Measurements from ENCODE around the gene OPCML.

OPCML gene

DNA sequence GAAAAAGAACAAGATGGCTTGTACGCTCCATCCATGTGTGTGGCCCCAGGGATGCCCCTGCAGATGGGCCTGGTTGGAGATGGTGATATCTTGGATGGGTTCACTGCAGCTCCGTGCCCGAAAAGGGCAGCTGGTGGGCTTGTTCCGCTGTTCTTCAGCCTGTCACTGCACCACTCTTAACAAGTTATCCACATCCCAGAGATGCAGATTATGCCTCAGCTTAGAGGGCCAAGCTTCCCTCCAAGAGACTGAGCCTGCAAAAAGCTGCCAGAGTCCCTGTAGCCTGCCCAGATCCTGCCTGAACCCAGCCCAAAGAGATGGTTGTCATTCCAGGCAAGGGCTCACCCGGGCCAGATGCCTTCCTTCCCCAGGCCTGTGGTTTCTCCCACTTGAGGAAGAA, 308.0 kb downstream of the OPCML start:
- no peak for DNase-seq

DNA sequence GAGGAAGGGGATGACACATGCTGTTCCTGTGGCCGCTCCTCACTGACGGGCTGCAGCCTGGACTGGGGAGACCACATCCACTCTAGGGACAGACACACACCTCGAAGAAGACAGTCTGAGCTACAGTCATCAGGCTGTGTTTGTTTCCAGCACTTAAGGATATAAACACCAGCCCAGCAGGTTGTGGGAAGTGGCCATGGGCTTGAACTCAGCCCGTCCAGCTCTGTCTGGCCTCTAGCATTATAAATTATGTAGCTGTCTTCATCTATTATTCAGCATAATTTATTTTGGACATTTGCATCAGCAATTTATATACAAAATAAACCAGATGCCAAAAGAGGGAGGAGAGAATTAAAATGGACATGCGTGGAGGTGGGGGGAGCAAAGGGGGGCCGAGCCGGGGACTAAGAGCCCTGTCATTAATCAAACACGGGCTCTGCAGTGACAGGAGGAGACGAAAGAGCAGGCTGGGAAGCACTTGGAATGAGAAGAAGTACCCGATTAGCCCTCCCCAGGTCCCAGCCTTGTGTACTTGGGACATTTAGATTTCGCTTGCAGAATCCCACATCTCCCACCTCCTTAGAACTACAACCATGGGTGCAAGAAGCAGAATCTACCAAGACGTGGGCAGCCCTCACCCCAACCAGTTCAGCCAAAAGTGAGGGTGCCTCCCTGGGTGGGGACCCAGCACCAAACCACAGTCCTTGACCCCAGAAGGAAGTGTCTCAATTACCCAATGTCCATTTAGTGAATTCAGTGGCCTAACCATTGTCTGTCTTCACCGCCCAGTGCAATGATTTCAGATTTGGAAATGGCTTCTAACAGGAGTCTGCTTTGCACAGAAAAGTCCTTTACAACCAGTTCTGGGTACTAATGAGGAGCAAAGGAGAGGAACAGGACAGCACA, 309.6 kb downstream of the OPCML start:
- DNase-seq = no peak

- DNase-seq = no peak
Observed at GRCh38 chr11:133219543-133219942, 312.8 kb downstream of the OPCML start.

DNA sequence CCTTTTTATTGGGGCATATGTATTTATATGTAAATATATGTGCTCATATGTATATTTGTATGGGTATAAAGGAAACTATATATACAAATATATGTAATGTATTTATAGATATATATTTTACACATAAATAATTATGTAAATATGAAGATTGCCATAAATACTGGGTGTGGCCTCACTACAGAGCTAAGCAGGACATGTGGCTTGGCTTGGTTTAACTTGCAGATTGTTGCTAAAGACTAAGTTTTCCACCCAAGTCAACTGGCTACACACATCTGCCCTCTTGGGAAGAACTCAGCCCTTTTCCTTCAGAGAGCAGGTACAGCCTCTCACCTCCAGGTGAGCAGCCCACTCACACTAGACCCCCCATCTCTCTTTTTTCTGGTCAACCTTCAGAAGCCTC, 315.5 kb downstream of the OPCML start:
- DNase-seq = no peak

DNA sequence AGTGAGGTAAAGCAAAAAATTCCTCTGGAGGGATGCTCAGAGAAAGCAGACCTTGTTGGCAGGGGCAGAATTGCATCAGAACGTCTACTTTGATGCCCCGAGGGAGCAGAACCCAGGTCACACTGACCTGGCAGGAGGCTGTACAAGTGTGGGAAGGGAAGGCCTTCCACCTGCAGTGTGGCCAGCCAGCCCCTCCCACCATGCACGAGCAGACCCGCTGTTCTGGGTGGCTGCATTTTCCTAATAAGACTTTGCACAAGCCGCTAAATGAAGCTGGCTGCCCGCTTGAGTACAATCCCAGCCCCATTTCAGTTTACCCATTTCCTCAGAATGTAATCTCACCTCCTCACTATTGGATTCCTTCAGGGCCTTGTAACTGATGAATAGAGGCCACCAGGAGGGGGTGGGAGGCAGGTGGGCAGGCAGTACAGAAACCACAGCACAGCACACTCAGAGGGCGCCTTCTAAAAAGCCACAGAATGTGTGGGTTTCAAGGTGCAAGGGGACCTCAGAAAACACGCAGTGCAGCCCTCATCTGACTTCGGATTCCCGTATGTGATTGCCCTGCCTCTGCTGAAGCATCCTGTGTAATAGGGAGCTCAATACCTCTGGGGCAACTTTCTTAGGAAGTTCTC, 316.6 kb downstream of the OPCML start:
- DNase-seq = no peak

DNA sequence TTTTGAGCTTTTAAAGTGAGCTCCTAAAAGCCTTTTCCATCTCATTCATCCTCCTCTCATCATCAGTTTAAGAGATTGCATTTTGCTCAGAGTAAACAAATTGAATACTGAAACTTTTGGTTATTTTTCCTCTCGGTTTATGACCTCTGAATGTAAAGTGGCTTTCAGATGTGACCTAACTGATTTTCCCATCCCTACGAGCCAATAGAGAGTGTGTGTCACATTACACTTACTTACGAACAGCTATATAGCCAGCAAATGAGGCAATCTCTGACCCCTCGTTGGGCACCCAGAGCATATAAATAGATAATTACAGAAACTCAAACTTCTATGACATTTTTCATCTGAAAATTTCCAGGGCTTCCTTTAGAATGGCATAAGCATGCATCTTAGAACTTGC, 317.7 kb downstream of the OPCML start:
- DNase-seq = no peak

DNA sequence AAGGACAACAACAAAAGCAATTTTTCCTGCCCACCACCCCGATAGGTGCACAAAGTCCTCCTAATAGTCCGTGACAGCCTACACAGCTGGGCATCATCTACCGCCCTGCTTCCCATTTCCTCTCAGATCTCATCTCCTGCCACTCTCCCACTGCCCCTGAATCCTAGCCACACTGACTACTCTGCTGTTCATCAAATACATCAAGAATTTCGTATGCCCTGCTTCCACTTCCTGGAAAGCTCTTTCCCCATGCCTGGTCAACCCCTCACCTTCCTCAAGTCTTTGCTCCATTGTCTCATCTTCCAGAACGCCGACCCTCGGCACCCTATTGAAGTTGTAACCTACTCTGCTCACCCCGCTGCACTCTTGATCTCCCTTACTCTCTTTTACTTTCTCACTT, 320.1 kb downstream of the OPCML start:
- no peak for DNase-seq

- DNase-seq = no peak
Observed at GRCh38 chr11:133207995-133208394, 324.3 kb downstream of the OPCML start.

DNA sequence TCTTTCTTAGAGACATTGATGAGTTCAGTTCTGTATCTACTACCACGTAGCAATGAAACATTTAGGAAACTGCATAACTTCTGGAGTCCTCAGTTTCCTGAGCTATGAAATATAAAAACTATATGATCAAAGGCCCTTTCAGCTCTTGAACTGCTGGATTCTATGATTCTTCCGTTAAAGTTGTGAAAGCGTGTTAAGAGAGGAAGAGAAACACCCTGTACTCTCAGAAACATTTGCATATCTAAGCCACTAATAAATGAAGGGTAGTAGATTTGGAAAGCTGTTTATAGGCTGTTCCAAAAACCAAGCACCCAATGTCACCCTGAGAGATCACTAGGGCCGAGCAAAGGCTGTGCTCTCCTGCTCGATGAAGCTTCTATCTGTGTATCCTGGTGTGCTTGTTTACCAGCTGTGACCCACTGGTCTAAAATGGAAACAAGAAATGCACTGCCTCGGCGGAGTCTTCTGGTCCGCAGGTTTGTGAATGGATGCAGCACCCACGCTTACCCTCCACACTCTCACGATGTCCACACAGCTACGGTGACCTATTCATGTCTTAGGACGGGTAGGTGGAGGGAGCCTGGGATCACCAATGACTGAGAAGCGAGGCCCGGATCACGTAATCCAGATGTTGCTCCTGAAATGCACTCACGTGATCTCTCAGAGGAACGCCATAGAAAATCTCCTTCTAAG, 325.8 kb downstream of the OPCML start:
- DNase-seq = no peak

GRCh38 chr11:133204158-133204557, 328.1 kb downstream of the OPCML start:
- no peak for DNase-seq

- no peak for DNase-seq
Observed at GRCh38 chr11:133202816-133203215, 329.5 kb downstream of the OPCML start.

- DNase-seq = no peak
Observed at GRCh38 chr11:133198438-133198837, 333.9 kb downstream of the OPCML start.

DNA sequence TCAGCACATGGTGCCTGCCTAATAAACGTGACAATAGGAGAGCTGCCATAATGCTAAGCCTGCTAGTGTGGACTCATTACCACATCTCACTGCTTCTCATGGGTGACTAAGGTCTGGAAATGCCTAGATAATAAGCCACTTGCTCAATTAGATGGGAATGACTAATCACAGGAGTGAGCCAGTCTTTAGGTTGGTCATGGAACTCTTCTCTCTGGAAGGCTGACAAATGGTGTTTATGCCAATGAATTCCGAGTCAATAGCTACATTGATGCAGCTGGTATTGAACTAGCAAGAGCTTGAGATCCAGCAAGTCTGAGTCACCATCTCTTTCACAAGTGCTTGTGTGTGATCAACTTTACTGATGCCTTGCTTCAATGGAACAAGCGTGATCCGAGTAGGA, 334.9 kb downstream of the OPCML start:
- DNase-seq = no peak

DNA sequence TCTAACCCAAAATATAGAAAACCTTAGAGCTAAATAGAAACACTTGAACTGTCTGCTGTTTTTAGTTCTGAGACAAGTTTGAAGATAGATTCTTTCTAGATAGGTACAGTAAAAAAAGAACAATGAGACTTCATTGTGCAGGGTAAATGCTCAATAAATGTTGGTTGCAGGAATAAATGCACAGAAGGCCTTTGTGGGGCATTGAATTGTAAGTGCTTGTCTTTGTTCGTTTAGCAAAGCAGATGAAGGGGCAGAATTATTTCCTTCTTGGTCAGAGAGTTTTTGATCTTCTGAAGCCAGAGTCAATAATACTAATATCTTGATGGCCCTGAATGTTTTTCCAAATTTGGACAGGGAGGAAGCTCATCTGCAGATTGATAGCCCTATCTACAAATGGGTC, 340.4 kb downstream of the OPCML start:
- DNase-seq = no peak

- no peak for DNase-seq
Observed at GRCh38 chr11:133181667-133182066, 350.6 kb downstream of the OPCML start.

DNA sequence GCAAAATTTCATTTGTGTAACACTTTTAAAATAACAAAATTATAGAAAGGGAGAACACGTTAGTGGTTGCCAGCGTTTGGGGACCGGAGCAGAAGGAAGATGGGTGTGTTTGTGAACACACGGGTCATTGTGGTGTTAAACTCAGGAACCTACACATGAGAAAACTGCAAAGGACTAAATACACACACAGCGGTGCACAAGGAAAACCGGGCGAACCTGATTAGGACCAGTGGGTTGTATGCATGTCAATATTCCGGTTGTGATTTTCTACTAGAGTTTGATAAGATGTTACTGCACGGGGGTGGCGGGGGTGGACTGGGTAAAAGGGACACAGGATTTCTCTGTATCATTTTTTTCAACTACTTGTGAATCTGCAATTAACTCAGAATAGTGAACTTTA, 351.2 kb downstream of the OPCML start:
- DNase-seq = no peak

DNA sequence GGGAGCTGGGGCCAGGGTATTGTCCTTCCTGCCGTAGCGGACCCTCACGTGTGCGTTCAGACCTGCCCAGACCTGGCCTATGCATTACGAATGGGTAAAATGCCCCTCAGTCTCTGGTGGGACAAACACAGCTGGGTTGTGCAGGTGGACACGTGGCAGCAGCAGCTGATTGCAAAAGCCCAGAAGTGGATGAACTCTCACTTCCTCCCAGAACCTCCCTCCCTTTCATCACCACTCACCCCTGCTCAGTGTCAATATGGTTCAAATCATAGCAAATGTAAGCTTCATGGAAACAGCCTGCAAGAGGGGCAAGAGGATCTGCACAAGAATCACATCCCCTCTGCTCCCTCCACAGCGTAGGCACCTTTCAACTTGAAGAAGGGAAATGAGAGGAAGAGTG, 352.1 kb downstream of the OPCML start:
- no peak for DNase-seq

DNA sequence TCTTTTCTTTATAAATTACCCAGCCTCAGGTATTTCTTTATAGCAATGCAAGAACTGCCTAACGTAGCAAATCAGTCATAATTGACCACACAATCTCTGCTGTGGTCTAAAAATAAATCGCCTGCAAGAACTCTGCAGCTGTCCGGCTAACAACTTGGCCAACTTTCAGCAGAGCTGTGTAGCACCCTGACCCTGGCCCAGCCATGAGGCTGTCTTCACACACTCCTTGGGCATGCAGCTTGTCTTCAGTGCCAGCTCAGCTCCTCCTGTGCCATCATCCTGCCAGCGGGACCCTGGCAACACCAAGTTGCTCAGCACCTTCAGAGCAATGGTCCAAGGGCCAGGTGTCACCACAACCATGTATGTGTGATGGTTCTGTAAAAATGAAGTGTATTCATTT, 355.6 kb downstream of the OPCML start:
- no peak for DNase-seq

GRCh38 chr11:133175103-133175502, 357.2 kb downstream of the OPCML start:
- DNase-seq = no peak

DNA sequence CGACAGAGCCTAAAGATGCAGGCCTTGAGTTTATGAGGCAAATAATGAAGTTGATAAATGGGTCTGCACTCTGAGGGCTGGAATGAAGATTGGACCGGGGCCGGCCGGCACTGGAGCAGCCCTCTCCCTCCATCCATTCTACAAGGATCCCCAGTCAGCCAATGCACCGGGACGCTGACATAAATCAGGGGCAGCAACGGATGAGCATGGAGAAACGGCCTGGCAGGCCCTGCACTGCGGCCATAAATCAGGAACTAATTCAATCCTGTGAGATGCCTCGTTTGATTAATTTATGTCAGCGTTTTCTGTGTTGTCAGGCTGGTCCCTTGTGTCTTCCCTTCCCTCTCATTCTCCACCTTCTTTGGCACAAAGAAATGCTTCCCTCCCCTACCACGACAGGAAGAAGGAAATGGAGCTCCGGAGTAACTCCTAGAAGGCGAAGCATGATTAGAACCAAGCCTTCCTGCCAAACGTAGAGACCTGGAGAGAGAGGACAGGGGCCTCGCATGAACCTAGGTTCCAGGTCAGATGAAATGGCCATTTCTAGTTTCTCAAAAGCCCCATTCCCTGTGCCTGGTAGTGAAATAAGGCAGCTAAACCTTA, 358.4 kb downstream of the OPCML start:
- no peak for DNase-seq

- DNase-seq = no peak
Observed at GRCh38 chr11:133172349-133172748, 360.0 kb downstream of the OPCML start.

DNA sequence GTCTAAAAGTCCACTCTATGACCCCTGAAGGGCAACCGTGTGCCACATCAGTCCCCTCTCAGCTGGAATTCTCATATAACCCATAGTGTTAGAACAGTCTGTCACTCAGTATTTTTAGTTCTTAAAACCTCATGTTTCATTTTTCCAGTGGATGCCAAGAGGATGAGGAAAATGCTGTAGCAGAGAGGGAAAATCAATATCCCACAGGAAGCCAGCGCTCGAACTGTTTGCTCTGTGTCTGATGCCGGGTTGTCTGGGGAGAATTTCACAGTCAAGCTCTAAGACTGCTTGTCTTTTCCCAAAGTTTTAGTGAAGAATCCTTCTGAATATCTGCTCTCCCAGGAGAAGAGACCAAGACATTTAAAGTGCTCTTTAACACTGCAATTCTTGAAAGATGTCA, 360.9 kb downstream of the OPCML start:
- no peak for DNase-seq

GRCh38 chr11:133168016-133168415, 364.3 kb downstream of the OPCML start:
- no peak for DNase-seq

GRCh38 chr11:133166662-133167061, 365.6 kb downstream of the OPCML start:
- no peak for DNase-seq
